HG02678 (cell line): ENCODE results near the gene FSTL5.

ENCODE experiments used
- ATAC-seq: cut with Tn5 transposase; IDR thresholded peaks from one replicate; pipeline ENCODE4 v1.9.1; 2021; ENCODE audit warnings: mild to moderate bottlenecking, moderate library complexity; ENCODE audit not compliant: unreplicated experiment

FSTL5 gene

GRCh38 chr4:161466316-161466715, 697.5 kb downstream of the FSTL5 start:
- ATAC-seq: no peak

- no peak for ATAC-seq
Measured at GRCh38 chr4:161463436-161463835, 700.4 kb downstream of the FSTL5 start.

GRCh38 chr4:161457906-161458305, 705.9 kb downstream of the FSTL5 start:
- no peak for ATAC-seq

GRCh38 chr4:161457311-161457710, 706.5 kb downstream of the FSTL5 start:
- no peak for ATAC-seq

- ATAC-seq: no peak
Measured at GRCh38 chr4:161454860-161455259, 708.9 kb downstream of the FSTL5 start.

- no peak for ATAC-seq
Measured at GRCh38 chr4:161448550-161449180, 715.1 kb downstream of the FSTL5 start.

GRCh38 chr4:161444626-161445025, 719.2 kb downstream of the FSTL5 start:
- ATAC-seq: no peak

GRCh38 chr4:161442921-161443320, 720.9 kb downstream of the FSTL5 start:
- ATAC-seq: no peak

GRCh38 chr4:161438096-161438495, 725.7 kb downstream of the FSTL5 start:
- no peak for ATAC-seq

- ATAC-seq: no peak
Measured at GRCh38 chr4:161428180-161428965, 735.4 kb downstream of the FSTL5 start.

GRCh38 chr4:161419822-161420221, 744.0 kb downstream of the FSTL5 start:
- no peak for ATAC-seq

GRCh38 chr4:161411901-161412300, 751.9 kb downstream of the FSTL5 start:
- ATAC-seq: no peak

- ATAC-seq: no peak
Measured at GRCh38 chr4:161404346-161405110, 759.3 kb downstream of the FSTL5 start.

GRCh38 chr4:161403781-161404180, 760.0 kb downstream of the FSTL5 start:
- ATAC-seq: no peak

- no peak for ATAC-seq
Measured at GRCh38 chr4:161393602-161394001, 770.2 kb downstream of the FSTL5 start.

- ATAC-seq: no peak
Measured at GRCh38 chr4:161382655-161383054, 781.1 kb downstream of the FSTL5 start.

- no peak for ATAC-seq
Measured at GRCh38 chr4:161376275-161376674, 787.5 kb downstream of the FSTL5 start.

- no peak for ATAC-seq
Measured at GRCh38 chr4:161364681-161365080, 799.1 kb downstream of the FSTL5 start.

- no peak for ATAC-seq
Measured at GRCh38 chr4:161360982-161361381, 802.8 kb downstream of the FSTL5 start.

- ATAC-seq: no peak
Measured at GRCh38 chr4:161359491-161359890, 804.3 kb downstream of the FSTL5 start.

GRCh38 chr4:161356351-161356750, 807.4 kb downstream of the FSTL5 start:
- no peak for ATAC-seq

- ATAC-seq: no peak
Measured at GRCh38 chr4:161350946-161351345, 812.9 kb downstream of the FSTL5 start.
